Lower leg skin (tissue), 3 donors: Measurements from ENCODE around the gene ST3GAL6.

Experiments
- POLR2A ChIP-seq, 2 donors: fragments of 450-650 bp; IDR thresholded peaks; one replicate each; pipeline ENCODE4 v1.6.1; 2016 to 2017; ENCODE audit warnings: antibody characterized with exemption in 2 of 2, mild to moderate bottlenecking in 1 of 2, moderate library complexity in 1 of 2
- TF ChIP-seq, protein P1 (sequence below), 3 donors: fragments of 450-650 bp; IDR thresholded peaks; one replicate each; pipeline ENCODE4 v1.5.1; 2016; ENCODE audit warnings: antibody characterized with exemption in 3 of 3, mild to moderate bottlenecking in 3 of 3, moderate library complexity in 2 of 3

DNA sequence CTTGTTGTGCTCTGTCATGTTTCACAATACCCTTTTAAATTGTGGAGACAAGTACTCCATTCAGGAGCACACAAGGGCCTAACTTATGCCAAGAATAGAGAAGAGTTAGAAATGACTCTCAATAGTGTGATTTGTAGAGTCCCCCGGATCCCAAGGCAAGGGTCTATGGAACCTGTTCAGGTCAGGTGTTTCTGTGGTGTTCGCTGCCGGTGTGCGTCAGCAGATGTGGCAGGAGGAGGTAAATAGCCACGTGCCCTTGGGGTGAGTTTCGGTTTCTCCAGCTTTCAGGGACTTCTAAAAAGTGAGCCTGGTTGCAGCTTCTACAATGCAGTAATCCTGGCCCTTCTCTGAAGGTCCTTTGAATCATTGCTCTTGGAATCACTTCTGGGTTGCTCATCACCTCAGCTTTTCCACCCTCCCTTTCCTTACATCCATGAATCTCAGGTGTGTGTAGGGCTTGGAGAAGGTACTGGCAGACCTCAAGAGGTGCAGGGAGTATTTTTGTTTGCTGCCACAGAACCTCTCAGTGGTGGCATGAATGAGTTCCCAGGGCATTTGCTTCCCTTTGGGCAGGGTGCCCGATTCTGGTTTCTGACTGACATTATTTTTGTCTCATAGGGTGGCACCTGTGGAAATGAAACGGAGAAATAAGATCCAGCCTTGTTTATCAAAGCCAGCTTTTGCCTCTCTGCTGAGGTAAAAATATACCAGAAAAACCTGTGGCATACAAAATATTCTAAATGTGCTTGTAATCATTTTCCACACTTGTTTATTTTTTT is 7.3 kb downstream of the ST3GAL6 start:
- TF ChIP-seq, protein P1, sequence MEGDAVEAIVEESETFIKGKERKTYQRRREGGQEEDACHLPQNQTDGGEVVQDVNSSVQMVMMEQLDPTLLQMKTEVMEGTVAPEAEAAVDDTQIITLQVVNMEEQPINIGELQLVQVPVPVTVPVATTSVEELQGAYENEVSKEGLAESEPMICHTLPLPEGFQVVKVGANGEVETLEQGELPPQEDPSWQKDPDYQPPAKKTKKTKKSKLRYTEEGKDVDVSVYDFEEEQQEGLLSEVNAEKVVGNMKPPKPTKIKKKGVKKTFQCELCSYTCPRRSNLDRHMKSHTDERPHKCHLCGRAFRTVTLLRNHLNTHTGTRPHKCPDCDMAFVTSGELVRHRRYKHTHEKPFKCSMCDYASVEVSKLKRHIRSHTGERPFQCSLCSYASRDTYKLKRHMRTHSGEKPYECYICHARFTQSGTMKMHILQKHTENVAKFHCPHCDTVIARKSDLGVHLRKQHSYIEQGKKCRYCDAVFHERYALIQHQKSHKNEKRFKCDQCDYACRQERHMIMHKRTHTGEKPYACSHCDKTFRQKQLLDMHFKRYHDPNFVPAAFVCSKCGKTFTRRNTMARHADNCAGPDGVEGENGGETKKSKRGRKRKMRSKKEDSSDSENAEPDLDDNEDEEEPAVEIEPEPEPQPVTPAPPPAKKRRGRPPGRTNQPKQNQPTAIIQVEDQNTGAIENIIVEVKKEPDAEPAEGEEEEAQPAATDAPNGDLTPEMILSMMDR (IDR thresholded peaks at IDR 0.05) = no peak
- no peak for TF ChIP-seq POLR2A (IDR thresholded peaks at IDR 0.05)
